GM21737 (cell line): Measurements from ENCODE around the gene REPS1.
"Not testable (repeated sequence)": the region's sequence is repeated elsewhere in the genome, so short reads cannot be mapped to it uniquely, and the experiment has no call there.

Experiments
- ATAC-seq: cut with Tn5 transposase; IDR thresholded peaks from one replicate; pipeline ENCODE4 v1.9.1; 2021; ENCODE audit warnings: mild to moderate bottlenecking, moderate library complexity; ENCODE audit not compliant: unreplicated experiment

The REPS1 gene

GRCh38 chr6:139003751-139004150 lies 15.7 kb upstream of the REPS1 start:
- ATAC-seq: no peak

DNA sequence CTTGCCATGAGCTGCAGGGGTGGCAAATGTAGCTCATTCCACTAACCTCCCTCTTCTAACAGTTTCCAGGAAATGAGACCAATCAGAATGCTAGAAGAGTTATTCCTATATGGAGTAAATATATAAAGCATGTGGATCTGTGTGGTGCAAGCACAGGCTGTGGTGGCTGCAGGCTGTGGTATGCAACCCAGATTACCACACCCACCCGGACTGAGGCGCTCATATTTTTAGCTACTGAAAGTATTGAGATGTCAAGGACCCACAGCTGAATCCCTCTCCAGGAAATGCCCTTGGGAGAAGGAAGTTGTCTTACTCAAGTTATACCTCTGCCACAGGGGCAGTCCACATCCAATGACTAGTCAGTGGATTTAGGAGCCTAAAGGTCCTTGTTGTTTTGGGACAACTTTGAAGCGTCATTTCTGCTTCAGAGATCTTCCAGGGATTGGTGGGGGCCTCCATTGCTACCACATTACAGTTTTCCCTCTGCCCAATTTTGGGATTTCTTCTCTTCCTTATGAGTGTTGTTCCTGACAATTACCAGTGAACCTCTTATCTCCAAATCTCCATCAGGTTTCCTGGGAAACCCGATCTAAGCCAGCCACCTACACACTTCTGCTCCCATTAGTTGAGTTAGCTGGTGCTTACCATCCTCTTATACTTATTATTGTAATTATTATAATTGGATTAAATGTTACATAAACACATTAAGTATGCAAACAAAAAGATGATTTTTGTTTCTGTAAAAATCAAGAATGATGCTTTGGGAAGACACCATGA lies 12.1 kb upstream of the REPS1 start:
- ATAC-seq: no peak

GRCh38 chr6:138997136-138997535 lies 9.1 kb upstream of the REPS1 start:
- ATAC-seq: no peak

DNA sequence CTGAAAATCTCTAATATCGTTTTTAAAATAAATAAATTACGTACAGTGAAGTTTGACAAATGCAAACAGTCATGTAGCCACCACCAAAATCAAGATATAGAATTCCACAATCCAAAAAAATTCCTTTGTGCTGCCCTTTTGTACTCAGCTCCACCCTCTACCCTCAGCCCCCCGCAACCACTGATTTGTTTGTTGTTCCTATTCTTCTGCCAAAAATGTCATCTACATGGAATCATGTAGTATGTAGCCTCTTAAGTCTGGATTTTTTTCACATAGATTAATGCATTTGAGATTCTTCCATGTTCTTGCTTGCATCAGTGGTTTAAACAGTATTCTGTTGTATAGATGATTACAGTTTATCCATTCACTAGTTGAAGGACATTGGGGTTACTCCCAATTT lies 8.5 kb upstream of the REPS1 start:
- no peak for ATAC-seq

DNA sequence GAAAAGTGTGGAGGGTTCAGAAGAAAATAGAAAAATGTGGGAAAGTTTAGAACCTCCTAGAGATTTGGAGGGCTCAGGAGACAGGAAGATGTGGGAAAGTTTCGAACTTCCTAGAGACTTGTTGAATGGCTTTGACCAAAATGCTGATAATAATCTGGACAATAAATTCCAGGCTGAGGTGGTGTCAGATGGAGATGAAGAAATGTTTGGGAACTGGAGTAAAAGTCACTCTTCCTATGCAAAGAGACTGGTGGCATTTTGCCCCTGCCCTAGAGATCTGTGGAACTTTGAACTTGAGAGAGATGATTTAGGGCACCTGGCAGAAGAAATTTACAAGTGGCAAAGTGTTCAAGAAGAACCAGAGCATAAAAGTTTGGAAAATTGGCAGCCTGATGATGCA lies 5.4 kb upstream of the REPS1 start:
- ATAC-seq: not testable (repeated sequence)

GRCh38 chr6:138992965-138993364 lies 4.9 kb upstream of the REPS1 start:
- not testable (repeated sequence) for ATAC-seq

GRCh38 chr6:138991206-138991605 lies 3.2 kb upstream of the REPS1 start:
- no peak for ATAC-seq

- ATAC-seq: no peak
Measured at GRCh38 chr6:138989098-138989983, 1.3 kb upstream of the REPS1 start.

GRCh38 chr6:138988469-138988834 lies 399 bp upstream of the REPS1 start:
- ATAC-seq: no peak

- peak; percentile 9 for ATAC-seq
Measured at GRCh38 chr6:138987080-138987642, 892 bp downstream of the REPS1 start.

DNA sequence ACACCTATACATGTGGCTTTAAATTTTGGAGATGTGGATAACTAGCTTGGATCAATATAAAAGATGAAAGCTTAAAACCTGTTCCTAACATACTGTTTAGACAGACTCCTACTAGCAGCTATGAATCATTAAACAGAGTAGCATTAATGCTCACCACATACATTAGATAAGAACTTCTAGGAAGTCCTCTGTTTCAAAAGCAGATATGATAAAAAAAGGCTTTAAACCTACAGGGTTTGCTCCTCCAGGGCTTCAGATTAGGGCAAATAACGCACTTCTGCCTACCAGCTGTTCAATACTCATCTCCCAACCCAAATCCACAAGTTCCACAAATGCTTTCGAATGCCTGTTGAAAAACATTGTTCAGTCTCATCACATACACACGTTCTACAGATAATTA lies 1.5 kb downstream of the REPS1 start:
- no peak for ATAC-seq

GRCh38 chr6:138981416-138981815 lies 6.6 kb downstream of the REPS1 start:
- ATAC-seq: no peak

DNA sequence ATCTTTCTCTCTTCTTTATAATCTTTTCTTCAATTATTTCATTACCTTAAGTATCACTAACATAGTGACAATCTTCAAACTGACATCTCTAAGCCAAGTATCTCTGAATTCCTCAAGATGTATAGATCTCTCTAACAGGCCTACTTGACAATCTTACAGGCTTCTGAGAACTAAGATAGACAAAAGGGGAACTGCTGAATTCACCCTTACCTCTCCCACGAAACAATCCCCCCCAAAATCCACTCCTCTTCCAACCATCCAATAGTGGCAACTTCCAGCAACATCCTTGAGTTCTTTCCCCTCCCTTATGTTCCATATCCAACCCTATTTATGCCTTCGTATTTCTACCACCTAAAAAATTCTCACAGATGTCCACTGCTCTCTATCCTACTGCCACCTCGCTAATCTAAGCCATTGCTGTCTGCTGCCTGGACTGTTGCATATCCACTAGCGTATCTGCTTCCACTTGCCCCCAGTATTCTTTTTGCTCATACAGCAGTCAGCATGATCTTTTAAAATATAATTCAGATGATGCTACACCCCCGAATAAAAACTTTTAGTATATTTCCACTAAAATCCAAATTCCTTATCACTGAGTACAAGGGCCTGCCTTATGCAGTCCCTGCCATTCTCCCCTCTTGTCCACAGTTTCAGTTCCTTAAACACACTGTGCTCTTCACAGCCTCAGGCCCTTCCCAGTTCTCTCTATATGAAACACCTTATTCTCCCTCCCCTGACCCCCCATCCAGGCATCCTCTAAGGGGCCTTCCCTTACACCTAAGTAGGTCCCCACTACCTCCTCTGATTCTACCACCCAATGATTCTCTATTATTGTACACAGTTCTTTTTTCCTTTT lies 8.0 kb downstream of the REPS1 start:
- ATAC-seq: no peak

- no peak for ATAC-seq
Measured at GRCh38 chr6:138979365-138979764, 8.7 kb downstream of the REPS1 start.

DNA sequence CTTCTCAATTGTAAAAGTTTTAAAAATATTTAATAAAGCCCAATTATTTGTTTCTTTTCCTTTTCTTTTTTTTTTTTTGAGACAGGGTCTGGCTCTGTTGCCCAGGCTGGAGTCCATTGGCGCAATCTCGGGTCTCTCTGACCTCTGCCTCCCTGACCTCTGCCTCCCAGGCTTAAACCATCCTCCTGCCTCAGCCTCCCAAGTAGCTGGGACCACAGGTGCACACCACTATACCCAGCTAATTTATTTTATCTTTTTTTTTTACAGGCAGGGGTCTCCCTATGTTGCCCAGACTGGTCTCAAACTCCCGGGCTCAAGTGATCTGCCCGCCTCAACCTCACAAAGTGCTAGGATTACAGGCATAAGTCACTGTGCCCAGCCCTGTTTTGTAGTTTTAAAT lies 9.8 kb downstream of the REPS1 start:
- ATAC-seq: no peak

DNA sequence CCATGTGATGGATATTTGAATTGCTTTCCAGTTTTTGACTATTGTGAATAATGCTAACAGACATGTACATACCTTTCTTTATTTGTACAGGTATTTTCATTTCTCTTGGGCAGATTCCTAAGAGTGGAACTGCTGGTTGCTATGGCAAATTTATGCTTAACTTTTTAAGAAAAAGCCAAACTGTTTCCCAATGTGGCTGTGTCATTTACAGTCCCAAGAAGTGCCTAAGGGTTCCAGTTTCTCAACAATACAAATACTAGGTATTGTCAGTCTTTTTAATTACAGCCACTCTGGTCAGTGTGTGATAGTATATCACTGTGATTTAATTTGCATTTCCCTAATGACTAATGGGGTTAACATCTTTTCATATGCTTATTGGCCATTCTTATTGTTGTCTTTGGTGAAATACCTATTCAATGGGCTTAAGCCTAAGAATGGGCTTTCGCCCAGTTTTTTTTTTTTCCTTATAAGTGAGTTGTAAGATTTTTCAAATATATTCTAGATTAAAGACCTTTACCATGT lies 10.3 kb downstream of the REPS1 start:
- no peak for ATAC-seq

GRCh38 chr6:138977242-138977641 lies 10.8 kb downstream of the REPS1 start:
- ATAC-seq: no peak

DNA sequence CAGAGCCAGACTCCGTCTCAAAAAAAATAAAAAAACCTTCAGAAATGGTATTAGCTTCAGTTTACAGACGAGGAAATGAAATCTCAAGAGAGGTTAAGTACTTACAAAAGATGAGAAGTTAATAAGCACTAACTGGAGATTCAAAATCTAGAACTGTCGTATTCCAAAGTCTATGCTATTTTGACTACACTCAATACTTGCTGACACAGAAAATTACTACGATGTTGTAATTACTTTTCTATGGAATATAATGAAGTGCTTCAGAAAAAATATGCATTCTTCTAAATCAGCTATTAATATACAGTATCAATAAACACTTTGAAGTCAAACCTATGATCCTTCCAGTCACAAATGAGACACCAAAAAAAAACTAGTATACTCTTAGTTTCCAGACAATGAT lies 12.2 kb downstream of the REPS1 start:
- no peak for ATAC-seq

- no peak for ATAC-seq
Measured at GRCh38 chr6:138973466-138974153, 14.4 kb downstream of the REPS1 start.

GRCh38 chr6:138972226-138972665 lies 15.8 kb downstream of the REPS1 start:
- ATAC-seq: no peak
